ENCODE results near the gene LASP1NB. TPM values are rescaled to one million over a fixed set of nuclear protein-coding genes. Genes with fewer than 3 reads are reported as not detected.
"Not testable (repeated sequence)": the region's sequence is repeated elsewhere in the genome, so short reads cannot be mapped to it uniquely, and the experiment has no call there.

LASP1NB gene

DNA sequence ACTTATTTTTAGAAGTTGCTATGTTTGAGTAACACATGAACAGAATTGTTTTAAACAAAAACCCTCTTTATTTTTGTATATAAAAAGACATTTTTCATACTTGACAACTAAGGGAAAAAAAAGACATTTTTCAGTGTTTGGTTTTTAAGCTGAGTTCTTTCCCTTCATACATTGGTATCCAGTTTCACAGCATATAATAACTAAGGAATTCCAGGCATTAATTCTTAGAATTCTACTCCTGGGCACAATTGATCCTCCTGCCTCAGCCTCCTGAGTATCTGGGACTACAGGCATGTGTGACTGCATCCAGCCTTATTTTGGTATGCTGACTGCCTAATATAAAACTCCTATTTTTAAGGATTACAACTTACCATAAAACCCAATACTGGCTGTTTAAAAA lies 33.3 kb downstream of the LASP1NB start:
- DNase-seq (ENCODE audit: low read depth in 4 of 4, low spot score in 2 of 4): no peak

- DNase-seq (ENCODE audit: low read depth in 4 of 4, low spot score in 2 of 4): no peak
Observed at GRCh38 chr17:38959508-38959907, 34.1 kb downstream of the LASP1NB start.

DNA sequence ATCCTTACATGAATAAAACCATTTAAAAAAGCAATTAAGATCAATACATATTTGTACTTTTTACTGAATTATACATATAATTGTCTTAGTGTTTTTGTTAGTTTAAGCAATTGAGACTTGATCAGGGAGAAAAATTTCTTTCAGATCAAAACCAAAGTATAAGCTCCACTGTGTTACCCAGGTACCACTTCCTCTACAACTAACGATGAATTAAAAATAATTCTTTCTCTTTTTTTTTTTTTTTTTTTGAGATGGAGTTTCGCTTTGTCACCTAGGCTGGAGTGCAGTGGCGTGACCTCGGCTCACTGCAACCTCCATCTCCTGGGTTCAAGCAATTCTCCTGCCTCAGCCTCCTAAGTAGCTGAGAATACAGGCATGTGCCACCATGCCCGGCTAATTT lies 35.0 kb downstream of the LASP1NB start:
- DNase-seq (ENCODE audit: low read depth in 4 of 4, low spot score in 2 of 4): no peak

- DNase-seq (ENCODE audit: low read depth in 4 of 4, low spot score in 2 of 4): no peak
Observed at GRCh38 chr17:38961413-38961812, 36.0 kb downstream of the LASP1NB start.

DNA sequence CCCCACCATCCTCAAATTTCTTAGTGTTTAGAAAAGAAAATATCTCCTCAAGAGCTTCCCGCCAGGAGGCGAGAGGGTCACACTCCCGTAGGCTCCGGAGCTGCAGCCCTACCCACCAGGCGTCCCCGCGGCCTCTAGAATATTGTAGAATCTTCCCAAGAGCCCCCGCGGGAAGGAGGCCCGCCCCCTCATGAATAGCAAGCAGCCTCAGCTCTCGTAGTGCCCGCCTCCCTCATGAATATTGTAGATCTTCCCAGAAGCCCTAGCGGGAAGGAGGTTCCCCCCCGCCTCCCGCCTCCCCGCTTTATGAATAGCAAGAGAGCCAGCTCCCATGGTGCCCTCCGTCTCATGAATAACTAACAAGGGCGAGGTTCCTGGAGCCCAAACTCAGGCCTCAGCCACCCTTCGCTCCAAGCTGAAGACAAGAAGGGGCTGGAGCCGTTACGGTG lies 41.9 kb downstream of the LASP1NB start, which contains the start of gene FBXO47:
Gene FBXO47, minus strand, starts transcription at position 114 of the 449 bp plus-strand sequence. CDS start 4,378 bp downstream, outside the sequence.
- peak in 3 of 4 donors; percentile 68 to 90 (median 77) for DNase-seq (ENCODE audit: low read depth in 4 of 4, low spot score in 2 of 4)

DNA sequence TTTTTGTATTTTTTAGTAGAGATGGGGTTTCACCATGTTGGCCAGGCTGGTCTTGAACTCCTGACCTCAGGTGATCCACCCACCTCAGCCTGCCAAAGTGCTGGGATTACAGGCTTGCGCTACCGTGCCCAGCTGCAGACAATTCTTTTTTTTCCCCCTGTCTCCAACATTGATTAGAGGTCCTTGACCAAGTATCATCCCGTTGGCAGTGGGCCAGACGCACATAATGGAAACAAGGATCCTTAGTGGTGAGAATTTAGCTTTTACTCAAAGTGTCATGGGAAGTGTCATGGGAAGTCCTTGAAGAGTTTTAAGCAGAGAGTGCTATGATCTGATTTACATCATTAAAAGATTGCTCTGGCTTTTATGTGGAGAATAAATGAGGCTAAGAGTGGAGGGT lies 43.9 kb downstream of the LASP1NB start:
- no peak for DNase-seq (ENCODE audit: low read depth in 4 of 4, low spot score in 2 of 4)

DNA sequence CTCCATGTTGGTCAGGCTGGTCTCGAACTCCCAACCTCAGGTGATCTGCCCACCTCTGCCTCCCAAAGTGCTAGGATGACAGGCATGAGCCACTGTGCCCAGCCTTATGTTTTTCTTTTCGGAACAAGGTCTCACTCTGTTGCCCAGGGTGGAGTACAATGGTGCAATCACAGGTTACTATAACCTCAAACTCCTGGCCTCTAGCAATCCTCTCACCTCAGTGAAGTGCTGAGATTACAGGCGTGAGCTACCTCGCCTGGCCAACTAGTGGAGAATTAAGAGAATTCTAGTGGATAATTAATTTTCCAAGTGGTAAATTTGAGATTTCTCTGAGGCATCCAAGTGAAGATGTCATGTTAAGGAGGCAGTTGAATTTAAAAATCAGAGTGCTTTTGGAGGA lies 44.7 kb downstream of the LASP1NB start:
- no peak for DNase-seq (ENCODE audit: low read depth in 4 of 4, low spot score in 2 of 4)

GRCh38 chr17:38970804-38971203 lies 45.4 kb downstream of the LASP1NB start:
- no peak for DNase-seq (ENCODE audit: low read depth in 4 of 4, low spot score in 2 of 4)

DNA sequence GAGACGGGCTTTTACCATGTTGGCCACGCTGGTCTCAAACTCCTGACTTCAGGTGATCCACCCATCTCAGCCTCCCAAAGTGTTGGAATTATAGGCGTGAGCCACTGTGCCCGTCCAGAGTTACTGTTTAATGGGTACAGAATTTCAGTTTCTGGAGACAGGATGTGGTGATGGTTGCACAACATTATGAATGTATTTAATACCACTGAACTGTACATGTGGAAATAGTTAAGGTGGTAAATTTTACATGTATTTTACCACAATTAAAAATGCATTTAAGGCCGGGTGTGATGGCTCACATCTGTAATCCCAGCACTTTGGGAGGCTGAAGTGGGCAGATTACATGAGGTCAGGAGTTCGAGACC lies 50.8 kb downstream of the LASP1NB start:
- DNase-seq (ENCODE audit: low read depth in 4 of 4, low spot score in 2 of 4): not testable (repeated sequence)

GRCh38 chr17:38978180-38978579 lies 52.8 kb downstream of the LASP1NB start:
- no peak for DNase-seq (ENCODE audit: low read depth in 4 of 4, low spot score in 2 of 4)

Other genes starting within 250 kb of the LASP1NB start
- gene MLLT6, start 220.3 kb upstream of the LASP1NB start, polyA plus RNA-seq (ENCODE audit: insufficient read length in 4 of 4): 100 to 1,000 TPM in 2 of 4 donors, 10 to 100 TPM in 2; 57.8 to 152 (median 104) TPM
- 10 to 100 TPM; 10.3 to 17.2 (median 13.3) TPM for gene CISD3, start 195.3 kb upstream of the LASP1NB start, polyA plus RNA-seq (ENCODE audit: insufficient read length in 4 of 4)
- gene PCGF2, start 177.3 kb upstream of the LASP1NB start, polyA plus RNA-seq (ENCODE audit: insufficient read length in 4 of 4): 100 to 1,000 TPM in 1 of 4 donors, 10 to 100 TPM in 3; 59.6 to 102 (median 86.8) TPM
- 100 to 1,000 TPM; 104 to 137 (median 125) TPM for gene PSMB3, start 172.9 kb upstream of the LASP1NB start, polyA plus RNA-seq (ENCODE audit: insufficient read length in 4 of 4)
- 10 to 100 TPM; 72.3 to 87.0 (median 76.9) TPM for gene PIP4K2B, start 126.1 kb upstream of the LASP1NB start, polyA plus RNA-seq (ENCODE audit: insufficient read length in 4 of 4)
- 10 to 100 TPM; 21.8 to 31.1 (median 29.1) TPM for gene CWC25, start 100.3 kb upstream of the LASP1NB start, polyA plus RNA-seq (ENCODE audit: insufficient read length in 4 of 4)
- gene RPL23, start 71.9 kb upstream of the LASP1NB start, polyA plus RNA-seq (ENCODE audit: insufficient read length in 4 of 4): 1,000 to 10,000 TPM; 2,198 to 3,027 (median 2,568) TPM
- gene LASP1, start 55.6 kb upstream of the LASP1NB start, polyA plus RNA-seq (ENCODE audit: insufficient read length in 4 of 4): 100 to 1,000 TPM; 140 to 161 (median 151) TPM
- not detected for gene FBXO47, start 41.8 kb downstream of the LASP1NB start, polyA plus RNA-seq (ENCODE audit: insufficient read length in 4 of 4)
- 1 to 10 TPM; 5.5 to 8.8 (median 7.9) TPM for gene PLXDC1, start 226.0 kb downstream of the LASP1NB start, polyA plus RNA-seq (ENCODE audit: insufficient read length in 4 of 4)
- gene ARL5C, start 240.5 kb downstream of the LASP1NB start, polyA plus RNA-seq (ENCODE audit: insufficient read length in 4 of 4): under 1 TPM in 3 of 4 donors, not detected in 1; 0.18 to 0.22 (median 0.19) TPM

All from left renal cortex interstitium (tissue), 4 donors.